GM13977 (cell line): ENCODE measurements around the gene LRRC4C.

ENCODE experiments used
- DNase-seq: peaks from one replicate; pipeline ENCODE4 v3.0.0; 2012; ENCODE audit warnings: low spot score
- CTCF ChIP-seq: IDR thresholded peaks from 2 replicates; pipeline ENCODE4 v1.5.1; 2012; ENCODE audit warnings: mild to moderate bottlenecking, control low read depth; ENCODE audit not compliant: insufficient read depth; ENCODE audit errors: extremely low read depth, missing control alignments
- in situ Hi-C: fragments of 300-500 bp; cut with MboI; formaldehyde crosslinking; loops from one replicate; pipeline ENCODE4 v1.12.0; 2022; ENCODE audit warnings: low sequenced_read_pairs, low pct_unique_long_range_greater_than_20kb, mixed read lengths, inconsistent platforms; ENCODE audit not compliant: unreplicated experiment

LRRC4C gene

GRCh38 chr11:40825201-40825834 is 634.1 kb downstream of the LRRC4C start:
- in situ Hi-C loops: no loop called here
- no peak for DNase-seq
- no peak for TF ChIP-seq CTCF

GRCh38 chr11:40819230-40819629 is 640.2 kb downstream of the LRRC4C start:
- TF ChIP-seq CTCF: no peak
- no peak for DNase-seq
- in situ Hi-C loops: no loop called here

GRCh38 chr11:40816976-40817375 is 642.5 kb downstream of the LRRC4C start:
- TF ChIP-seq CTCF: no peak
- in situ Hi-C loops: no loop called here

GRCh38 chr11:40797981-40798380 is 661.5 kb downstream of the LRRC4C start:
- TF ChIP-seq CTCF: no peak
- no peak for DNase-seq
- in situ Hi-C loops: no loop called here

More at GRCh38 chr11:40816976-40817375, 642.5 kb downstream of the LRRC4C start:
- DNase-seq: no peak

- in situ Hi-C loops: no loop called here
- no peak for DNase-seq
- TF ChIP-seq CTCF: no peak
Measured at GRCh38 chr11:40787224-40787623, 672.2 kb downstream of the LRRC4C start.

- no peak for TF ChIP-seq CTCF
- no peak for DNase-seq
- in situ Hi-C loops: no loop called here
Measured at GRCh38 chr11:40763046-40763445, 696.4 kb downstream of the LRRC4C start.
